ENCODE data around the gene WDR88.

- TF ChIP-seq CTCF (IDR thresholded peaks at IDR 0.05; ENCODE audit: poor library complexity, severe bottlenecking) (no peak), POLR2AphosphoS5 (IDR thresholded peaks at IDR 0.05) (no peak), EP300 (conservative IDR thresholded peaks at IDR 0.05; ENCODE audit: poor library complexity, severe bottlenecking) (no peak), REST (IDR thresholded peaks at IDR 0.05; ENCODE audit: borderline replicate concordance) (no peak)
Observed at GRCh38 chr19:33194532-33194885, 62.6 kb downstream of the WDR88 start.
